NCI-H524 treated with DMSO at 0.1 percent for 48 hours (cell line): Measurements from ENCODE around the gene GALNT7.
"Not testable (repeated sequence)": the region's sequence is repeated elsewhere in the genome, so short reads cannot be mapped to it uniquely, and the experiment has no call there.

ENCODE experiments used
- DNase-seq: peaks from one replicate; lab custom pipeline; 2025; lab: John Stamatoyannopoulos, UW

GALNT7 gene, protein sequence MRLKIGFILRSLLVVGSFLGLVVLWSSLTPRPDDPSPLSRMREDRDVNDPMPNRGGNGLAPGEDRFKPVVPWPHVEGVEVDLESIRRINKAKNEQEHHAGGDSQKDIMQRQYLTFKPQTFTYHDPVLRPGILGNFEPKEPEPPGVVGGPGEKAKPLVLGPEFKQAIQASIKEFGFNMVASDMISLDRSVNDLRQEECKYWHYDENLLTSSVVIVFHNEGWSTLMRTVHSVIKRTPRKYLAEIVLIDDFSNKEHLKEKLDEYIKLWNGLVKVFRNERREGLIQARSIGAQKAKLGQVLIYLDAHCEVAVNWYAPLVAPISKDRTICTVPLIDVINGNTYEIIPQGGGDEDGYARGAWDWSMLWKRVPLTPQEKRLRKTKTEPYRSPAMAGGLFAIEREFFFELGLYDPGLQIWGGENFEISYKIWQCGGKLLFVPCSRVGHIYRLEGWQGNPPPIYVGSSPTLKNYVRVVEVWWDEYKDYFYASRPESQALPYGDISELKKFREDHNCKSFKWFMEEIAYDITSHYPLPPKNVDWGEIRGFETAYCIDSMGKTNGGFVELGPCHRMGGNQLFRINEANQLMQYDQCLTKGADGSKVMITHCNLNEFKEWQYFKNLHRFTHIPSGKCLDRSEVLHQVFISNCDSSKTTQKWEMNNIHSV

GRCh38 chr4:173168396-173169177, at the start of gene GALNT7:
GALNT7 (plus strand) TSS chr4:173168811; CDS start chr4:173168836, 25 bp downstream.
- DNase-seq: no peak

DNA sequence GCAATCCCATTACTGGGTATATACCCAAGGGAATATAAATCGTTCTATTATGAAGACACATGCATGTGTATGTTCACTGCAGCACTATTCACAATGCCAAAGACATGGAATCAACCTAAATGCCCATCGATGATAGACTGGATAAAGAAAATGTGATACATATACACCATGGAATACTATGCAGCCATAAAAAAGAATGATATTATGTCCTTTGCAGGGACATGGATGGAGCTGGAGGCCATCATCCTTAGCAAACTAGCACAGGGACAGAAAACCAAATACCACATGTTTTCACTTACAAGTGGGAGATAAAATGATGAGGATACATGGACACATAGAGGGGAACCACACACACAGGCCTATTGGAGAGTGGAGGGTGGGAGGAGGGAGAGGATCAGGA, 49.8 kb upstream of the GALNT7 start:
- not testable (repeated sequence) for DNase-seq

- DNase-seq: no peak
These were observed 48.8 kb upstream of the GALNT7 start for GRCh38 chr4:173119818-173120217.

GRCh38 chr4:173121076-173121561, 47.5 kb upstream of the GALNT7 start:
- DNase-seq: no peak

DNA sequence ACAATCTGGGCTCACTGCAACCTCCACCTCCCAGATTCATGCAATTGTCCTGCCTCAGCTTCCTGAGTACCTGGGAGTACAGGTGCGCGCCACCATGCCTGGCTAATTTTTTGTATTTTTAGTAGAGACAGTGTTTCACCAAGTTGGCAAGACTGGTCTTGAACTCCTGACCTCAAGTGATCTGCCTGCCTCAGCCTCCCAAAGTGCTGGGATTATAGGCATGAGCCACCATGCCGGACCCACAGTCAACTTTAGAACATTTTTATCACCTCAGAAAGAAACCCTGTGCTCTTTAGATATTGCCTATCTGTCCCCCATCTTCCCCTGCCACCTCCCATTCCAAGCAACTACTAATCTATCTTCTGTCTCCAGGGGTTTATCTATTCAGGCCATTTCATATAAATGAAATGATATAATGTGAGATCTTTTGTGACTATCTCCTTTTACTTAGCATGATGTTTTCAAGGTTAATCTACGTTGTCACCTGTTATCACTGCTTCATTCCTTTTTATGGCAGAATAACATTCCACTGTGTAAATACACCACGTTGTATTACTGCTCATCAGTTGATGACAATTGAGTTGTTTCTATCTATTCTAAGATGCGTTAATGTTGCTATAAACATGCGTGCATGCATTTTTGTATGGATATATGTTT, 44.3 kb upstream of the GALNT7 start:
- DNase-seq: no peak

GRCh38 chr4:173125216-173125812, 43.3 kb upstream of the GALNT7 start:
- DNase-seq: no peak

GRCh38 chr4:173128199-173128890, 40.3 kb upstream of the GALNT7 start:
- DNase-seq: no peak

DNA sequence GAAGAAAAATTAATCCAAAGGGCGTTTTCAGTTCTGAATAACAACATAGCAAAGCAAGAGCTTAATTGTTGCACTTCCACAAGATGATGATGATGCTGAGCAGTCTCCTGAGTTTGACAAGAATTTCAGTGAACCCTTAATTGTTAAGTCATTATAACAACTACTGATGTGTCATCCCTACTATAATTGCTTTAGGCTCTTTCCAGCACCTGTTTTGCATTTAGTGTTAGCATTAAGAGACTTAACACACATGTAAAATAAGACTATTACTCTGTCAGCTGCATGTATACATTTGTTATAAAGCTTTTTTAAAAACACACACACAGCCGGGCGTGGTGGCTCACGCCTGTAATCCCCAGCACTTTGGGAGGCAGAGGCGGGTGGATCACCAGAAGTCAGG, 37.9 kb upstream of the GALNT7 start:
- no peak for DNase-seq

DNA sequence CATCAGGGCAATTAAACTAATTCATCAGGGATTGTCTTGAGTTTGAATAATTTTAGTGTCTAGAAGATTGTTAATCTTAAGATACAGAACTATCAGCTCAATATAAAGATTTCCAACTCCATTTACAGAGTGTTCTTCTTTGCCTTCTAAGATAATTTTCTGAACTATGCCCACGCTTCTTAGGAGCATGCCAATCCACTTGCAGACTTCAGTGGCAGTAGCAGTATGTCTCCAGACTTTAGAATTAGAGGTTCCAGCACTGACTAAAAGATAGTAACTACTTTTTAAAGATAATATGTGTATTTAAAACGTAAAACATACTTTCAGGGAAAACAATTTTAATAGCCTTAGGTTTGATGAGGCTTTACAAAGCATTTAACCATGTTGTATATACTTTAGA, 34.2 kb upstream of the GALNT7 start:
- DNase-seq: no peak

- no peak for DNase-seq
These were observed 33.3 kb upstream of the GALNT7 start for GRCh38 chr4:173135241-173135847.

- DNase-seq: peak; percentile 57
These were observed 30.0 kb upstream of the GALNT7 start for GRCh38 chr4:173138624-173139023.

DNA sequence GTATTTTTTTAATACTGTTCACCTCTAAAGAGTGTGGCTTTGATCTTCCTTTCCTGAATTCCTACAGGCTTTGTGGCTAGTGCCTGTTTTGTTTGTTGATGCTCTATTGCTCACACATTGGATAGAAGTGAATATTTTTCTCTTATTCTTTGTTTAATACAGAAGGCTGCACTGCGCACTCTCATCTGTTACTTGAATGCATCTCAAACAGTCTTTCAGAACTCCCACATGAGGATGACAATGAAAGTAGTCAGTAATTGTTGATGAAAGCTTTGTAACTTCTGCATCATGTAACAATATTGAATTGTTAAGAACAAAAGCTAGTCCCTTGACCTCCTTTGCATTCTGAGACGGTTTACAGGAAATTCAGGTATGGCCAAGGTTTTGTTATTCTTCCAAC, 29.1 kb upstream of the GALNT7 start:
- DNase-seq: no peak

DNA sequence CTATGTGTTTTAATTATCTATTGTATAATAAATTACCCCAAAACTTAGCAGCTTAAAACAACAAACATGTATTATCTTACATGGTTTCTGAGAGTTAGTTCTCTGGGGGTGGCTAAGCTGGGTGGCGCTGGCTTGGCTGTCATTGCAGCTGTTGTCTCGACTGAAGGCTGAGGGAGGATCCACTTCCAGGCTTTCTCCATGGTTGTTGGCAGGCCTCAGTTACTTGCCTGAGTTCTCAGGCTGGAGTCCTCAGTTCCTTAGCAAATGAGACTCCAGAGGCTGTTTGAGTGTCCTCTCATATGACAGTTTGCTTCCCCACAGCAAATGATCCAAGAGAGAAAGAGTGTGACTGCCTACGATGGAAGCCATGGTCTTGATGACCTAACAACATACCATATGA, 23.5 kb upstream of the GALNT7 start:
- DNase-seq: no peak

DNA sequence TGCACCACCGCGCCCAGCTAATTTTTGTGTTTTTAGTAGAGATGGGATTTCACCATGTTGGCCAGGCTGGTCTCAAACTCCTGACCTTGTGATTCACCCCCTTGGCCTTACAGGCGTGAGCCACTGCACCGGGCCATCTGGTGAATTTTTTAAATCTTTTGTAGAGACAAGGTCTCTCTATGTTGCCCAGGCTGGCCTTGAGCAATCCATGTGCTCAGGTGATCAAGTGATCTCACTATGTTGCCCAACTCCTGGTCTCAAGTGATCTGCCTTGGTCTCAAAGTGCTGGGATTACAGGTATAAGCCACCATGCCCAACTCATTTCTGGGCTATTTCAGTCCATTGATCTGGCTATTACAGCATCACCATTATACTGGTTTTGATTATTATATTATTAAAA, 22.2 kb upstream of the GALNT7 start:
- DNase-seq: no peak

- DNase-seq: no peak
These were observed 17.1 kb upstream of the GALNT7 start for GRCh38 chr4:173151496-173151895.

DNA sequence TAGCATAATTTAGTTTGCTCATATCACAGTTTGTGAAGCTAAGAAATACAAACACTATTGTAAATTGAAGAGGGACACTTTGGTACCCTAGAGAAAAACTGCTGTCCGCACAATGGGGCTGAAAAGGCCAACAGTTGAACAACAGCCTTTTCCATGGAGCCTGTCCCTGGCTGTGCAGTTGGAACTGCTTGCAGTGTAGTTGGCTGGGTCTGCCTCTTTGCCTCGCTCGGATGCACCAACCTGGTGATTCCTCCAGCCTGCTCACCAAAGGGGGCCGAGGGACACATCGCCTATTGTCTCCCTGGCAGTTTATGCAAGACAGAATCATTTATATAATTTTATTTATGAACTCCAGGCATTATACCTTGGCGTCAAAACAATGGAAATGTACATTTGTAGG, 16.5 kb upstream of the GALNT7 start:
- DNase-seq: no peak

GRCh38 chr4:173153445-173153844, 15.2 kb upstream of the GALNT7 start:
- DNase-seq: no peak

DNA sequence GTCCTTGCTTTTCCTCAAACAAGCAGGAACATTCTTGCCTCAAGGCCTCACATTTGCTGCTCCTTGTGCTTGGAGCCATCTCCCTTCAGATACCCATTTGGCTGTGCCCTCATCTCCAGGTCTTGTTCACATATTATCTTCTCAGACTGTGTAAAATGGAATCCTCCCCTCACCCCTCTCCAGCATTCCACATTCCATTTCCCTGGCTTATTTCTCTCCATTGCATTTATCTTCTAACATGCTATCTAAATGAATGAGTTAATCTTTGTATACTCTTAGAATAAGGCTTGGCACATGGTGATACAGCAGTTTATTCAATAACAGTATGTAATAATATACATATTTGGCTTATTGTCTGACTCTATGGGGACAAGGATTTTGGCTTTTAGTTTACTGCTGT, 8.8 kb upstream of the GALNT7 start:
- DNase-seq: no peak

GRCh38 chr4:173160871-173161270, 7.7 kb upstream of the GALNT7 start:
- DNase-seq: no peak

- DNase-seq: no peak
These were observed 7.3 kb upstream of the GALNT7 start for GRCh38 chr4:173161311-173161710.

DNA sequence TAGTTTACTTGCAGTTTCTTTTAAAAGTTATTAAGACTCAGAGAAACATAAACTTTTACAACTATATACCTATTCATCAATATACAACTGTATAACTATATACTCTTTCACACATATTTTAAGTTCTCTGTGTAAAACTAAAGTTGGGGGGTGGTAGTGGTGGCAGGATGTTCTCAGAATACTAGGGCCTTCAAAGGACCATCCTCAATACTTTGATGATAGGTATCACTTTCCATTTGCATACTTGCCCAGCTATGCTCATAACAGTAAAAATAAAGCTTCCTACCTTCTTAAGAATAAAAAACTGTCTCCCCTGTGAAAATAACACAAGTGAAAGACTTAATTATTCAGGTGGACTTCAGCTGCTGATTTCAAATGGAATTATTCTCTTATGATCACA, 2.9 kb upstream of the GALNT7 start:
- no peak for DNase-seq
